ENCODE measurements around the gene COG6. TPM values are rescaled to one million over a fixed set of nuclear protein-coding genes. Genes with fewer than 3 reads are reported as not detected.

Gene COG6
- total RNA-seq, 1 experiment from 2014 or later = 23.7 TPM

GRCh38 chr13:39623466-39623865 lies 32.0 kb upstream of the COG6 start:
- H3K79me2 ChIP-seq (ENCODE audit: low read depth) = no peaks in the 10 kb centered on the region
- no peaks in the 10 kb centered on the region for H3K36me3 ChIP-seq (ENCODE audit: low read depth)
- no peaks in the 10 kb centered on the region for H3K4me1 ChIP-seq (replicated peaks; ENCODE audit: insufficient read depth)
- BruUV-seq (replicated peaks) = no TSS peak
- no peak for TF ChIP-seq CTCF (conservative IDR thresholded peaks at IDR 0.05)
- TF ChIP-seq EZH2 (IDR thresholded peaks at IDR 0.05; ENCODE audit: low read depth) = no peak
- H3K9me3 ChIP-seq (ENCODE audit: insufficient read depth, low read depth) = no peaks in the 10 kb centered on the region
- no peak overlapping the region for H3K27ac ChIP-seq
- no peaks in the 10 kb centered on the region for H3K27me3 ChIP-seq (ENCODE audit: insufficient read depth, low read depth)
- no peak overlapping the region for H3K4me2 ChIP-seq
- no peaks in the 10 kb centered on the region for H4K20me1 ChIP-seq (ENCODE audit: insufficient read depth)
- no peak for DNase-seq
- intact Hi-C loops (cut with micrococcal nuclease; ENCODE audit: unreplicated experiment) = no loop called here
- no peaks in the 10 kb centered on the region for H3K9me2 ChIP-seq (ENCODE audit: insufficient read depth)
- ChIA-PET POLR2A (ENCODE audit: unreplicated experiment) (no interaction called here), CTCF (no interaction called here)
- no peak overlapping the region for H3K4me3 ChIP-seq
- no peaks in the 10 kb centered on the region for H3F3A ChIP-seq (ENCODE audit: insufficient read depth, low read depth)
- no peak overlapping the region for H2AFZ ChIP-seq

GRCh38 chr13:39631307-39631706 lies 24.2 kb upstream of the COG6 start:
- H3K4me3 ChIP-seq = no peak overlapping the region
- H3F3A ChIP-seq (ENCODE audit: insufficient read depth, low read depth) = no peaks in the 10 kb centered on the region
- intact Hi-C loops (cut with micrococcal nuclease; ENCODE audit: unreplicated experiment) = no loop called here
- H3K9me3 ChIP-seq (ENCODE audit: insufficient read depth, low read depth) = peaks cover 5% of the 10 kb centered on the region; the same call in 1 of the 2 replicates
- ChIA-PET POLR2A (ENCODE audit: unreplicated experiment) (no interaction called here), CTCF (no interaction called here)
- H3K79me2 ChIP-seq (ENCODE audit: low read depth) = no peaks in the 10 kb centered on the region
- BruUV-seq (replicated peaks) = no TSS peak
- no peak overlapping the region for H3K4me2 ChIP-seq
- no peaks in the 10 kb centered on the region for H4K20me1 ChIP-seq (ENCODE audit: insufficient read depth)
- no peaks in the 10 kb centered on the region for H3K9me2 ChIP-seq (ENCODE audit: insufficient read depth)
- no peaks in the 10 kb centered on the region for H3K4me1 ChIP-seq (replicated peaks; ENCODE audit: insufficient read depth)
- H2AFZ ChIP-seq = no peak overlapping the region
- TF ChIP-seq EZH2 (IDR thresholded peaks at IDR 0.05; ENCODE audit: low read depth) (no peak), CTCF (conservative IDR thresholded peaks at IDR 0.05) (no peak)
- H3K27me3 ChIP-seq (ENCODE audit: insufficient read depth, low read depth) = no peaks in the 10 kb centered on the region
- H3K36me3 ChIP-seq (ENCODE audit: low read depth) = no peaks in the 10 kb centered on the region
- no peak for DNase-seq
- H3K27ac ChIP-seq = no peak overlapping the region

GRCh38 chr13:39632994-39633393 lies 22.5 kb upstream of the COG6 start:
- TF ChIP-seq EZH2 (IDR thresholded peaks at IDR 0.05; ENCODE audit: low read depth) (no peak), CTCF (conservative IDR thresholded peaks at IDR 0.05) (no peak)
- Histone ChIP-seq H3K4me1 (replicated peaks; ENCODE audit: insufficient read depth) (no peaks in the 10 kb centered on the region), H3K9me3 (ENCODE audit: insufficient read depth, low read depth) (peaks cover 5% of the 10 kb centered on the region; the same call in 1 of the 2 replicates), H2AFZ (no peak overlapping the region), H4K20me1 (ENCODE audit: insufficient read depth) (no peaks in the 10 kb centered on the region), H3K79me2 (ENCODE audit: low read depth) (no peaks in the 10 kb centered on the region), H3K4me2 (no peak overlapping the region), H3K36me3 (ENCODE audit: low read depth) (no peaks in the 10 kb centered on the region), H3K4me3 (no peak overlapping the region), H3K9me2 (ENCODE audit: insufficient read depth) (no peaks in the 10 kb centered on the region), H3K27me3 (ENCODE audit: insufficient read depth, low read depth) (no peaks in the 10 kb centered on the region), H3F3A (ENCODE audit: insufficient read depth, low read depth) (no peaks in the 10 kb centered on the region), H3K27ac (no peak overlapping the region)
- intact Hi-C loops (cut with micrococcal nuclease; ENCODE audit: unreplicated experiment) = no loop called here
- BruUV-seq (replicated peaks) = no TSS peak
- CTCF ChIA-PET = no interaction called here
- DNase-seq = no peak
- POLR2A ChIA-PET (ENCODE audit: unreplicated experiment) = no interaction called here

Data from PC-9 (cell line).